ENCODE data around the gene AQP12B. TPM values are rescaled to one million over a fixed set of nuclear protein-coding genes. Genes with fewer than 3 reads are reported as not detected.

AQP12B gene
- total and polyA plus RNA-seq, 2 of the 13 experiments (the other 11 are each of a cell fraction or from before 2014, with no cell fraction given), result not detected

GRCh38 chr2:240645801-240646175 lies 36.9 kb downstream of the AQP12B start (continued):
- TF ChIP-seq XBP1 (CRISPR knock-in tag; IDR thresholded peaks at IDR 0.05), result no peak
- no peak for TF ChIP-seq GATA4 (IDR thresholded peaks at IDR 0.05; ENCODE audit: borderline replicate concordance, low read depth)
- no peak for TF ChIP-seq ZNF678 (CRISPR knock-in tag; IDR thresholded peaks at IDR 0.05)
- TF ChIP-seq ZNF704 (CRISPR knock-in tag; IDR thresholded peaks at IDR 0.05; ENCODE audit: borderline replicate concordance), result no peak
- TF ChIP-seq ZBTB40 (IDR thresholded peaks at IDR 0.05), result no peak
- TF ChIP-seq ZBTB40 (CRISPR knock-in tag; IDR thresholded peaks at IDR 0.05), result no peak
- TF ChIP-seq ZNF598 (CRISPR knock-in tag; IDR thresholded peaks at IDR 0.05; ENCODE audit: borderline replicate concordance), result no peak
- no peak for TF ChIP-seq ZNF607 (CRISPR knock-in tag; IDR thresholded peaks at IDR 0.05; ENCODE audit: borderline replicate concordance)
- no peak for TF ChIP-seq RBFOX2 (IDR thresholded peaks at IDR 0.05; ENCODE audit: low read depth, low read length)

All from HepG2 (cell line).